ENCODE results near the gene ANKUB1.
A peak's percentile ranks its signal among the peaks of the same experiment; 100 is the strongest.

Gene ANKUB1

GRCh38 chr3:149783576-149783975 lies 8.8 kb downstream of the ANKUB1 start:
- Histone ChIP-seq H3K27ac (ENCODE audit: low read depth, low read length) (peak overlapping the region; percentile 37), H2AFZ (ENCODE audit: low read length, unreplicated experiment) (peak overlapping the region; percentile 85), H3K27me3 (ENCODE audit: insufficient read depth, low read length) (no peaks in the 10 kb centered on the region), H3K4me1 (ENCODE audit: control insufficient read depth, insufficient read depth, low read length, unreplicated experiment) (peaks cover 16% of the 10 kb centered on the region), H3K79me2 (ENCODE audit: control insufficient read depth, insufficient read depth, low read length, unreplicated experiment) (no peaks in the 10 kb centered on the region), H3K36me3 (ENCODE audit: insufficient read depth, low read length) (no peaks in the 10 kb centered on the region), H3K4me3 (ENCODE audit: low read depth, low read length) (peak overlapping the region; percentile 15; the same call in 1 of the 2 replicates)

- no peaks in the 10 kb centered on the region for H3K27me3 ChIP-seq (ENCODE audit: insufficient read depth, low read length)
- no peaks in the 10 kb centered on the region for H3K79me2 ChIP-seq (ENCODE audit: control insufficient read depth, insufficient read depth, low read length, unreplicated experiment)
- H2AFZ ChIP-seq (ENCODE audit: low read length, unreplicated experiment) = no peak overlapping the region
- H3K4me1 ChIP-seq (ENCODE audit: control insufficient read depth, insufficient read depth, low read length, unreplicated experiment) = peaks cover 16% of the 10 kb centered on the region
- no peak overlapping the region for H3K27ac ChIP-seq (ENCODE audit: low read depth, low read length)
- no peaks in the 10 kb centered on the region for H3K36me3 ChIP-seq (ENCODE audit: insufficient read depth, low read length)
- no peak overlapping the region for H3K4me3 ChIP-seq (ENCODE audit: low read depth, low read length)
Observed at GRCh38 chr3:149781741-149782140, 10.6 kb downstream of the ANKUB1 start.

DNA sequence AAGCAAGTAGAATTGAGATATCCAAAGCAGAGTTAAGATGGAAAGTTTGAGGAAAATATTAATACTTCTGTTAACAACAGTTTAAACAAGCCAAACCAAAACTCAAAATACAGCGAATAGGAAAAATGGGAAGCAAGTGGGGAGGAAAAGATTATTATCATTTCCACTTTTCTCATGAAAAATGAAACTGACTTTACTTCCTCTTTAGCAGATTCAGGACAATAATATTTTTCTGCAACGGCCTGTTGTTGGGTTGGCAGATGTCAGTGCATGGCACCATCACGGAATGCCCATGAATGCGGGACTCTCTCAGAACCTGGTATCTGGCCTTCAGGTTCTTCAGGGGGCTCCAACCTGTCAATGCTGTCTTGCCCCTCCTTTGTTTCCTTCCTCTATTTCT lies 11.1 kb downstream of the ANKUB1 start:
- H3K27me3 ChIP-seq (ENCODE audit: insufficient read depth, low read length) = no peaks in the 10 kb centered on the region
- no peaks in the 10 kb centered on the region for H3K79me2 ChIP-seq (ENCODE audit: control insufficient read depth, insufficient read depth, low read length, unreplicated experiment)
- H2AFZ ChIP-seq (ENCODE audit: low read length, unreplicated experiment) = peak overlapping the region; percentile 30
- no peak overlapping the region for H3K27ac ChIP-seq (ENCODE audit: low read depth, low read length)
- peaks cover 16% of the 10 kb centered on the region for H3K4me1 ChIP-seq (ENCODE audit: control insufficient read depth, insufficient read depth, low read length, unreplicated experiment)
- H3K36me3 ChIP-seq (ENCODE audit: insufficient read depth, low read length) = no peaks in the 10 kb centered on the region
- H3K4me3 ChIP-seq (ENCODE audit: low read depth, low read length) = no peak overlapping the region

DNA sequence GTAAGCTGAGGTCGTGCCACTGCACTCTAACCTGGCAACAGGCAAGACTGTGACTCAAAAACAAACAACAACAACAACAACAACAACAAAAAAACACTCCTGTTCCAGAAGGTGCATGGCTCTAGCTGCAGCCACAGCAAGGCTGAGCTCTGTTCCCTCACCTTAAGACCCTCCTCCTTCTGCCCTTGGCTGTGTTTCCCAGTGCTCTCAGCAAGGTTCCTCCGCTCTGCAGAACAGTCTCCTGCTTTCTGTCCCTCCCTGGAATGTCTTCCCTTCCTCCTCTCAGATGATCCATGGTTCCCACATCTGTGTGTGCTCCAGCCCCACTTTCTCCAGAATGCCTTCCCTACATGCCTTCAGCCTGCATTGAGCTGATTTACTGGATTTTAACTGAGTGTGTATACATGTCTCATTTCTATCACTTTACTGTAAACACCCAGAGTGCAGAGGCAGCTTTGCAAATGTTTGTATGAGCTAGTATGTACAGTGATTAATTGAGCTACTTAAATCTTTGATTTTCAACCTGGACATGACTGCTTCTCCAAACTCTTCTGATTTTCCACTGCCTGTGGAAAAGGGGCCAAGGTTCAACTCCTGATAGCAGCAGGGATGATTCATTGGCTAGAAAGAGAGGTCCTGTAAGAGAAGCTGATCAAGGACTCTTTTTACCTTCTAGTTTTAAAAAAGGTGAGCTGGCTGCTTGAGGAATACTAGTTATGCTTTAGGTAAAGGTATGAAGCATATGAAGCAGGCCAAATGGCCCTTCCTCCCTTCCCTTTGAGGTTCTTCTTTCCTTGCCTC lies 14.7 kb downstream of the ANKUB1 start:
- no peak overlapping the region for H3K27ac ChIP-seq (ENCODE audit: low read depth, low read length)
- no peak overlapping the region for H2AFZ ChIP-seq (ENCODE audit: low read length, unreplicated experiment)

GRCh38 chr3:149776170-149776569 lies 16.2 kb downstream of the ANKUB1 start:
- no peak overlapping the region for H2AFZ ChIP-seq (ENCODE audit: low read length, unreplicated experiment)
- H3K36me3 ChIP-seq (ENCODE audit: insufficient read depth, low read length) = no peaks in the 10 kb centered on the region
- no peak overlapping the region for H3K27ac ChIP-seq (ENCODE audit: low read depth, low read length)
- H3K4me1 ChIP-seq (ENCODE audit: control insufficient read depth, insufficient read depth, low read length, unreplicated experiment) = no peaks in the 10 kb centered on the region
- no peaks in the 10 kb centered on the region for H3K27me3 ChIP-seq (ENCODE audit: insufficient read depth, low read length)
- H3K4me3 ChIP-seq (ENCODE audit: low read depth, low read length) = no peak overlapping the region
- H3K79me2 ChIP-seq (ENCODE audit: control insufficient read depth, insufficient read depth, low read length, unreplicated experiment) = no peaks in the 10 kb centered on the region

More for the DNA sequence above, 14.7 kb downstream of the ANKUB1 start:
- Histone ChIP-seq H3K27me3 (ENCODE audit: insufficient read depth, low read length) (no peaks in the 10 kb centered on the region), H3K4me1 (ENCODE audit: control insufficient read depth, insufficient read depth, low read length, unreplicated experiment) (no peaks in the 10 kb centered on the region), H3K4me3 (ENCODE audit: low read depth, low read length) (no peak overlapping the region), H3K79me2 (ENCODE audit: control insufficient read depth, insufficient read depth, low read length, unreplicated experiment) (no peaks in the 10 kb centered on the region), H3K36me3 (ENCODE audit: insufficient read depth, low read length) (no peaks in the 10 kb centered on the region)

DNA sequence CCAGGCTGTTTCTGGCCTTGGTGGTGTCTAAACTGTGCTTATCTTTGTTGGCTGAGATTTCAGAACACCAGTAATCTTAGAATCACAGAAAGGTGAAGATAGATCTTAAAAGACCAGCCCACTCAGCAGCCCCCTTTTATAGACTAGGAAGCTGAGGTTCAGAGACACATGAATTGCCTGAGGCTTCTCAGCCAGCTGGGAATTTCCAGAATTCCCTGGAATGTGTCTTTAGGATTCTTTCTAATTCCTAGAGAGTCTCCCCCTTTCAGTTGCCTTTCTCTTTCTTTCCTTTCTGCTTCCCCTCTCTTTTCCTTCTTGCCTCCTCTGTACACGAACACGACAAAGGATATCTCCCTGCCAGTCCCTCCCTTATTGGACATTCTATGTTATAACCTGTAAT lies 19.5 kb downstream of the ANKUB1 start:
- H2AFZ ChIP-seq (ENCODE audit: low read length, unreplicated experiment) = no peak overlapping the region
- H3K79me2 ChIP-seq (ENCODE audit: control insufficient read depth, insufficient read depth, low read length, unreplicated experiment) = no peaks in the 10 kb centered on the region
- H3K4me3 ChIP-seq (ENCODE audit: low read depth, low read length) = no peak overlapping the region
- H3K27me3 ChIP-seq (ENCODE audit: insufficient read depth, low read length) = no peaks in the 10 kb centered on the region
- H3K4me1 ChIP-seq (ENCODE audit: control insufficient read depth, insufficient read depth, low read length, unreplicated experiment) = no peaks in the 10 kb centered on the region
- H3K36me3 ChIP-seq (ENCODE audit: insufficient read depth, low read length) = no peaks in the 10 kb centered on the region
- no peak overlapping the region for H3K27ac ChIP-seq (ENCODE audit: low read depth, low read length)

DNA sequence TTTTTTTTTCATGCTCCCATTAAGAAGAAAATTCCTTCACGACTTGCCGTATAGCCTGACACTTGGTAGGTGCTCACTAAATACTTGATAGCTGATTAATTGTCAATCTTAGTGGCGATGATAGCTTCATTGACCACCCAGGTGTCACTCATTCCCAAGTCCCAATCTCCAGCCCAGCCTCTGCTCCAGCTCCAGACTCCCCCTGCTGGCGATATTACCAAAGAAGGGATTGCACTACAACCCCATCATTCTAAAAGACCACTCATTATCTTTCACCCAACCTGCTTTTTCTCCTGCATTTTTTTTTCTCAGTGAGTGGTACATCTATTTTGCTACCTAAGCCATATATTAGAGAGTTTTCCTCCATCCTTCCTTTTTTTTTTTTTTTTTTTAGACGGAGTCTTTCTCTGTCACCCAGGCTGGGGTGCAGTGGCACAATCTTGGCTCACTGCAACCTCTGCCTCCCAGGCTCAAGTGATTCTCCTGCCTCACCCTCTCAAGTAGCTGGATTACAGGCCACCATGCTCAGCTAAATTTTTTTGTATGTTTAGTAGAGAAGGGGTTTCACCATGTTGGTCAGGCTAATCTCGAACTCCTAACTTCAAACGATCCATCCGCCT lies 20.6 kb downstream of the ANKUB1 start:
- Histone ChIP-seq H3K79me2 (ENCODE audit: control insufficient read depth, insufficient read depth, low read length, unreplicated experiment) (no peaks in the 10 kb centered on the region), H3K36me3 (ENCODE audit: insufficient read depth, low read length) (no peaks in the 10 kb centered on the region), H2AFZ (ENCODE audit: low read length, unreplicated experiment) (no peak overlapping the region), H3K27ac (ENCODE audit: low read depth, low read length) (no peak overlapping the region), H3K27me3 (ENCODE audit: insufficient read depth, low read length) (no peaks in the 10 kb centered on the region), H3K4me3 (ENCODE audit: low read depth, low read length) (no peak overlapping the region), H3K4me1 (ENCODE audit: control insufficient read depth, insufficient read depth, low read length, unreplicated experiment) (no peaks in the 10 kb centered on the region)

DNA sequence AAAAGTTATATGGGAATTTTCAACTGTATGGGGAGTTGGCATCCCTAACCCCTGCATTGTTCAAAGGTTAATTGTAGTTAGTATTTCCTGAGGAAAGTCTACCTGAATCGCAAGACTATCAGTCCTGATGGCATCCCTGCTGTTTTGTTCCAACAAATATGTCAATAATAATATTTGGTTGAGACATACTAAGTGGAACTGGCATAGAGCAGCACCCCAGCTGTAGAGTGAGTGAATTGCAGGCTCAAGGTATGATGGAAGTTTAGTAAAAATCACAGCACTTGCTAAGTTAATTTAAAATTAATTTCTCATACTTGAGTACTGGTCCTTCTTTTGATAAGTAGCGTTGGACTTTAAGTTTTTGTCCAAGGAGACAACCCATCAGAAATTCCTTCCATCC lies 22.1 kb downstream of the ANKUB1 start:
- no peaks in the 10 kb centered on the region for H3K36me3 ChIP-seq (ENCODE audit: insufficient read depth, low read length)
- H3K27ac ChIP-seq (ENCODE audit: low read depth, low read length) = no peak overlapping the region

DNA sequence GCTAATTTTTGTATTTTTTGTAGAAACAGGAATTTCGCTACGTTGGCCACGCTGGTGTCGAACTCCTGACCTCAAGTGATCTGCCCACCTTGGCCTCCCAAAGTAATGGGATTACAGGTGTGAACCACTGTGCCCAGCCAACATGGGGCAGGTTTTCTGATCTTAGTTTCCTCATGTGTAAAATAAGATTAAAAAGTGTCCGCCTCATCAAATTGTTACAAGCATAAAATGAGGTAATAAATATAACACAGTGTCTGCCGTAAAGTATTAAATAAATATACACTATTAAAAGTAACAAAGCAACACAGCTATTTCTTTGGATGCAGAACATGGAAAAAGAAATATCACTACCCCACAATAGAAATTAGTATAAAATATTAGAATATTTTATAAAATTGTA lies 23.6 kb downstream of the ANKUB1 start:
- Histone ChIP-seq H3K79me2 (ENCODE audit: control insufficient read depth, insufficient read depth, low read length, unreplicated experiment) (no peaks in the 10 kb centered on the region), H3K4me1 (ENCODE audit: control insufficient read depth, insufficient read depth, low read length, unreplicated experiment) (no peaks in the 10 kb centered on the region), H2AFZ (ENCODE audit: low read length, unreplicated experiment) (no peak overlapping the region), H3K4me3 (ENCODE audit: low read depth, low read length) (no peak overlapping the region), H3K27me3 (ENCODE audit: insufficient read depth, low read length) (peaks cover 13% of the 10 kb centered on the region), H3K27ac (ENCODE audit: low read depth, low read length) (no peak overlapping the region), H3K36me3 (ENCODE audit: insufficient read depth, low read length) (no peaks in the 10 kb centered on the region)

More for the DNA sequence above, 22.1 kb downstream of the ANKUB1 start:
- Histone ChIP-seq H3K79me2 (ENCODE audit: control insufficient read depth, insufficient read depth, low read length, unreplicated experiment) (no peaks in the 10 kb centered on the region), H3K27me3 (ENCODE audit: insufficient read depth, low read length) (0 out of 2 replicates have a peak, but pooled peaks cover 1% of the 10 kb centered on the region), H3K4me1 (ENCODE audit: control insufficient read depth, insufficient read depth, low read length, unreplicated experiment) (no peaks in the 10 kb centered on the region), H2AFZ (ENCODE audit: low read length, unreplicated experiment) (no peak overlapping the region), H3K4me3 (ENCODE audit: low read depth, low read length) (no peak overlapping the region)

- no peak overlapping the region for H3K27ac ChIP-seq (ENCODE audit: low read depth, low read length)
- no peak overlapping the region for H2AFZ ChIP-seq (ENCODE audit: low read length, unreplicated experiment)
- no peaks in the 10 kb centered on the region for H3K79me2 ChIP-seq (ENCODE audit: control insufficient read depth, insufficient read depth, low read length, unreplicated experiment)
Observed at GRCh38 chr3:149767720-149768119, 24.6 kb downstream of the ANKUB1 start.

More at GRCh38 chr3:149767720-149768119, 24.6 kb downstream of the ANKUB1 start:
- Histone ChIP-seq H3K36me3 (ENCODE audit: insufficient read depth, low read length) (no peaks in the 10 kb centered on the region), H3K4me3 (ENCODE audit: low read depth, low read length) (no peak overlapping the region), H3K27me3 (ENCODE audit: insufficient read depth, low read length) (peaks cover 20% of the 10 kb centered on the region), H3K4me1 (ENCODE audit: control insufficient read depth, insufficient read depth, low read length, unreplicated experiment) (no peaks in the 10 kb centered on the region)
